ENCODE measurements around the gene ZNF740.

Gene ZNF740

GRCh38 chr12:53219292-53219955, 38.9 kb downstream of the ZNF740 start:
- Histone ChIP-seq H3K9me3 (ENCODE audit: control insufficient read depth, insufficient read depth, low read depth, low read length) (no peaks in the 10 kb centered on the region), H3K36me3 (ENCODE audit: control insufficient read depth in 2 of 2, insufficient read depth in 1 of 2, low read length in 2 of 2) (peaks cover 0 to 5% of the 10 kb centered on the region in 2 experiments; a peak in 1 of 3 replicates), H3K27ac (ENCODE audit: extremely low read depth, low read depth, low read length) (no peak overlapping the region), H3K4me1 (ENCODE audit: control insufficient read depth, insufficient read depth, low read length) (peaks cover 4% of the 10 kb centered on the region), H3K4me3 (ENCODE audit: low read depth, low read length) (peak overlapping the region; percentile 28)
- ChIA-PET POLR2A (interaction anchor here (0.6 to 2.5 kb wide), 15 partner anchors 8 to 102 kb away, joined by 3 to 9 read pairs (median 4); partner anchors contain the start of genes AAAS and PFDN5), CTCF (interaction anchor here (0.5 to 1.6 kb wide), 6 partner anchors 32 to 153 kb away, joined by 3 to 5 read pairs (median 4); partner anchors contain the start of genes AAAS and PFDN5)
- TF ChIP-seq OSR2 (tag by site-specific recombination; IDR thresholded peaks at IDR 0.05), result 0 out of 2 replicates have a peak, but pooled peaks have one; percentile 5
- TF ChIP-seq ZNF580 (tag by site-specific recombination; IDR thresholded peaks at IDR 0.05), result 0 out of 2 replicates have a peak, but pooled peaks have one; percentile 6
- TF ChIP-seq ZSCAN4 (tag by site-specific recombination; IDR thresholded peaks at IDR 0.05), result peak; percentile 97
- TF ChIP-seq ZNF768 (tag by site-specific recombination; IDR thresholded peaks at IDR 0.05), result no peak
- TF ChIP-seq ZBTB17 (tag by site-specific recombination; IDR thresholded peaks at IDR 0.05), result peak; percentile 13; the same call in 1 of the 2 replicates
- TF ChIP-seq EGR2 (tag by site-specific recombination; IDR thresholded peaks at IDR 0.05; ENCODE audit: low read depth), result peak; percentile 99
- peak; percentile 20; the same call in 1 of the 2 replicates for TF ChIP-seq HIC1 (tag by site-specific recombination; IDR thresholded peaks at IDR 0.05)
- 0 out of 2 replicates have a peak, but pooled peaks have one; percentile 23 for TF ChIP-seq ZNF548 (tag by site-specific recombination; IDR thresholded peaks at IDR 0.05)
- no peak for TF ChIP-seq ZNF677 (tag by site-specific recombination; IDR thresholded peaks at IDR 0.05)
- peak; percentile 14; the same call in 1 of the 2 replicates for TF ChIP-seq ZNF394 (tag by site-specific recombination; IDR thresholded peaks at IDR 0.05; ENCODE audit: borderline replicate concordance)
- TF ChIP-seq ZNF423 (tag by site-specific recombination; IDR thresholded peaks at IDR 0.05), result peak; percentile 10; the same call in 1 of the 2 replicates
- no peak for TF ChIP-seq ZNF558 (tag by site-specific recombination; IDR thresholded peaks at IDR 0.05)
- peak; percentile 100 for TF ChIP-seq ZFHX2 (tag by site-specific recombination; conservative IDR thresholded peaks at IDR 0.05)
- 0 out of 2 replicates have a peak, but pooled peaks have one; percentile 75 for TF ChIP-seq ZSCAN16 (tag by site-specific recombination; IDR thresholded peaks at IDR 0.05)
- TF ChIP-seq ZNF335 (tag by site-specific recombination; conservative IDR thresholded peaks at IDR 0.05), result peak; percentile 74
- peak; percentile 63 for TF ChIP-seq ZNF600 (tag by site-specific recombination; IDR thresholded peaks at IDR 0.05)
- TF ChIP-seq ZNF654 (tag by site-specific recombination; IDR thresholded peaks at IDR 0.05; ENCODE audit: low read depth), result no peak
- TF ChIP-seq PATZ1 (tag by site-specific recombination; IDR thresholded peaks at IDR 0.05), result peak; percentile 52
- 0 out of 2 replicates have a peak, but pooled peaks have one; percentile 15 for TF ChIP-seq ZBTB11 (tag by site-specific recombination; conservative IDR thresholded peaks at IDR 0.05; ENCODE audit: low read depth)
- TF ChIP-seq ZNF302 (tag by site-specific recombination; IDR thresholded peaks at IDR 0.05; ENCODE audit: low read depth), result no peak
- TF ChIP-seq ZFP69B (tag by site-specific recombination; IDR thresholded peaks at IDR 0.05), result peak; percentile 24; the same call in 1 of the 2 replicates
